ENCODE results near the gene TERT.
"Not testable (repeated sequence)": the region's sequence is repeated elsewhere in the genome, so short reads cannot be mapped to it uniquely, and the experiment has no call there.

TERT gene

GRCh38 chr5:1231354-1231905 is 63.4 kb downstream of the TERT start:
- no peak for DNase-seq

- DNase-seq: no peak
These were observed 64.3 kb downstream of the TERT start for GRCh38 chr5:1230551-1230950.

GRCh38 chr5:1229822-1230221 is 65.0 kb downstream of the TERT start:
- no peak for DNase-seq

- not testable (repeated sequence) for DNase-seq
These were observed 65.8 kb downstream of the TERT start for GRCh38 chr5:1229023-1229422.

- DNase-seq: no peak
These were observed 66.7 kb downstream of the TERT start for GRCh38 chr5:1228120-1228519.

GRCh38 chr5:1227667-1228066 is 67.2 kb downstream of the TERT start:
- no peak for DNase-seq

GRCh38 chr5:1226839-1227581 is 67.9 kb downstream of the TERT start:
- DNase-seq: no peak

- no peak for DNase-seq
These were observed 68.6 kb downstream of the TERT start for GRCh38 chr5:1226231-1226630.

- DNase-seq: no peak
These were observed 69.8 kb downstream of the TERT start, which contains the start of gene SLC6A18 for GRCh38 chr5:1225081-1225480. SLC6A18 (plus strand) TSS chr5:1225381; CDS start chr5:1225478, 97 bp downstream.

- no peak for DNase-seq
These were observed 70.2 kb downstream of the TERT start for GRCh38 chr5:1224631-1225030.

GRCh38 chr5:1223278-1223670 is 71.6 kb downstream of the TERT start:
- no peak for DNase-seq

GRCh38 chr5:1222621-1223277 is 72.1 kb downstream of the TERT start:
- no peak for DNase-seq

GRCh38 chr5:1222147-1222546 is 72.7 kb downstream of the TERT start:
- DNase-seq: no peak

- no peak for DNase-seq
These were observed 73.1 kb downstream of the TERT start for GRCh38 chr5:1221721-1222120.

GRCh38 chr5:1220831-1221230 is 74.0 kb downstream of the TERT start:
- DNase-seq: no peak

GRCh38 chr5:1220351-1220750 is 74.5 kb downstream of the TERT start:
- no peak for DNase-seq

GRCh38 chr5:1219768-1220100 is 75.1 kb downstream of the TERT start:
- no peak for DNase-seq

- DNase-seq: no peak
These were observed 75.6 kb downstream of the TERT start for GRCh38 chr5:1219098-1219767.

GRCh38 chr5:1218351-1219080 is 76.4 kb downstream of the TERT start:
- no peak for DNase-seq

GRCh38 chr5:1217596-1218206 is 77.2 kb downstream of the TERT start:
- no peak for DNase-seq

- no peak for DNase-seq
These were observed 78.0 kb downstream of the TERT start for GRCh38 chr5:1216918-1217295.

- no peak for DNase-seq
These were observed 78.5 kb downstream of the TERT start for GRCh38 chr5:1216211-1216917.

All from stimulated activated CD8-positive, alpha-beta memory T cell treated with anti-CD3 and anti-CD28 coated beads, Interleukin-4, amount 100 ng/mL, for 48 hours (primary cell).